ENCODE results near the gene NRROS. TPM values are rescaled to one million over a fixed set of nuclear protein-coding genes. Genes with fewer than 3 reads are reported as not detected.

The NRROS gene
- total and polyA plus RNA-seq, 8 donors = 0.37 to 3.6 (median 1.0) TPM

GRCh38 chr3:196673632-196674031, 34.1 kb downstream of the NRROS start:
- intact Hi-C loops (cut with DNase I) = no loop called here
- Histone ChIP-seq H3K27me3 (peaks cover 0 to 15% (median 0%) of the 10 kb centered on the region in 4 donors), H3K9me3 (no peaks in the 10 kb centered on the region), H3K27ac (no peak overlapping the region), H3K4me1 (no peaks in the 10 kb centered on the region), H3K36me3 (no peaks in the 10 kb centered on the region), H3K4me3 (no peak overlapping the region)
- WGBS, 2 donors = 72 to 78% methylated on average over 3 of the region's 3 CpGs
- no peak for FAIRE-seq
- DNase-seq = no peak
- TF ChIP-seq CTCF (IDR thresholded peaks at IDR 0.05) = no peak
- no peak for ATAC-seq

GRCh38 chr3:196677353-196677752, 37.9 kb downstream of the NRROS start:
- ATAC-seq (no peak), FAIRE-seq (no peak), DNase-seq (no peak)
- H3K9me3 ChIP-seq = no peaks in the 10 kb centered on the region
- no peak overlapping the region for H3K27ac ChIP-seq
- intact Hi-C loops (cut with DNase I) = no loop called here
- 37 to 46% methylated on average over 1 of the region's 1 CpG for WGBS, 2 donors
- H3K4me1 ChIP-seq = no peaks in the 10 kb centered on the region
- H3K4me3 ChIP-seq = no peak overlapping the region
- no peaks in the 10 kb centered on the region for H3K36me3 ChIP-seq
- no peak for TF ChIP-seq CTCF (IDR thresholded peaks at IDR 0.05)
- H3K27me3 ChIP-seq = peaks cover 0 to 15% (median 0%) of the 10 kb centered on the region in 4 donors

- FAIRE-seq (no peak), DNase-seq (no peak), ATAC-seq (no peak)
- Histone ChIP-seq H3K27me3 (peaks cover 0 to 11% (median 0%) of the 10 kb centered on the region in 4 donors), H3K9me3 (no peaks in the 10 kb centered on the region), H3K27ac (no peak overlapping the region), H3K4me3 (no peak overlapping the region), H3K36me3 (no peaks in the 10 kb centered on the region), H3K4me1 (no peaks in the 10 kb centered on the region)
- intact Hi-C loops (cut with DNase I) = no loop called here
- TF ChIP-seq CTCF (IDR thresholded peaks at IDR 0.05) = no peak
- WGBS, 2 donors = 51 to 55% methylated on average over 1 of the region's 1 CpG
These were observed 38.4 kb downstream of the NRROS start for GRCh38 chr3:196677931-196678330.

GRCh38 chr3:196684548-196685407, 45.3 kb downstream of the NRROS start:
- 21 to 28% methylated on average over 24 of the region's 24 CpGs for WGBS, 2 donors
- no peak overlapping the region for H3K4me3 ChIP-seq
- H3K27me3 ChIP-seq = no peaks in the 10 kb centered on the region
- peaks cover 0 to 7% (median 0%) of the 10 kb centered on the region in 3 donors for H3K4me1 ChIP-seq
- intact Hi-C loops (cut with DNase I) = loop anchor here in 2 of 3 donors (5.0 kb wide), 2 partner anchors 72 to 77 kb away; no protein-coding TSS in a partner anchor
- ATAC-seq (peak; percentile 79 to 92 (median 86)), FAIRE-seq (no peak), DNase-seq (peak in 5 of 6 donors; percentile 31 to 66 (median 49))
- H3K36me3 ChIP-seq = no peaks in the 10 kb centered on the region
- TF ChIP-seq CTCF (IDR thresholded peaks at IDR 0.05) = peak; percentile 70 to 82 (median 81)
- no peak overlapping the region for H3K27ac ChIP-seq
- no peaks in the 10 kb centered on the region for H3K9me3 ChIP-seq

- H3K9me3 ChIP-seq = no peaks in the 10 kb centered on the region
- H3K4me1 ChIP-seq = peaks cover 0 to 7% (median 0%) of the 10 kb centered on the region in 3 donors
- FAIRE-seq = no peak
- intact Hi-C loops (cut with DNase I) = loop anchor here in 2 of 3 donors (5.0 kb wide), 2 partner anchors 74 to 79 kb away; no protein-coding TSS in a partner anchor
- DNase-seq = no peak
- no peaks in the 10 kb centered on the region for H3K36me3 ChIP-seq
- no peak for TF ChIP-seq CTCF (IDR thresholded peaks at IDR 0.05)
- H3K27ac ChIP-seq = no peak overlapping the region
- no peaks in the 10 kb centered on the region for H3K27me3 ChIP-seq
- 63 to 73% methylated on average over 2 of the region's 2 CpGs for WGBS, 2 donors
- H3K4me3 ChIP-seq = no peak overlapping the region
- ATAC-seq = no peak
These were observed 46.9 kb downstream of the NRROS start for GRCh38 chr3:196686436-196686835.
